ENCODE measurements around the gene TMEM255B. TPM values are rescaled to one million over a fixed set of nuclear protein-coding genes. Genes with fewer than 3 reads are reported as not detected.

The TMEM255B gene
- total RNA-seq, 1 donor from 2014 or later: 8.4 TPM

- no peak overlapping the region for H3K4me3 Mint-ChIP-seq (ENCODE audit: unreplicated experiment)
- H3K4me1 ChIP-seq (ENCODE audit: insufficient read depth, low read length): peaks cover 9% of the 10 kb centered on the region
- FAIRE-seq (no peak), DNase-seq (ENCODE audit: low read depth) (no peak)
- H3K36me3 ChIP-seq (ENCODE audit: insufficient read depth, low read length): no peaks in the 10 kb centered on the region
- no peak overlapping the region for H3K27ac Mint-ChIP-seq (ENCODE audit: unreplicated experiment)
- H3K4me3 ChIP-seq (ENCODE audit: insufficient read depth, low read depth, low read length): no peak overlapping the region
- no peak overlapping the region for H3K9ac ChIP-seq (ENCODE audit: low read length)
- no peak overlapping the region for H2AFZ ChIP-seq (ENCODE audit: low read depth, low read length)
- TF ChIP-seq CTCF (IDR thresholded peaks at IDR 0.05; ENCODE audit: insufficient read depth, low read depth, low read length) (no peak), EZH2 (IDR thresholded peaks at IDR 0.05; ENCODE audit: insufficient read depth, low read length) (no peak)
- no peaks in the 10 kb centered on the region for H4K20me1 ChIP-seq (ENCODE audit: insufficient read depth, low read length)
- no peak overlapping the region for H3K27ac ChIP-seq (ENCODE audit: low read depth, low read length)
- H3K9me3 ChIP-seq (ENCODE audit: insufficient read depth, low read depth, low read length): no peaks in the 10 kb centered on the region
- peaks cover 4% of the 10 kb centered on the region for H3K36me3 Mint-ChIP-seq (ENCODE audit: low read depth, unreplicated experiment)
- peaks cover 44% of the 10 kb centered on the region for H3K27me3 ChIP-seq (ENCODE audit: insufficient read depth, low read length)
- no peak overlapping the region for H3K4me2 ChIP-seq (ENCODE audit: low read length)
- H3K79me2 ChIP-seq (ENCODE audit: insufficient read depth, low read length): no peaks in the 10 kb centered on the region
- H3K9me3 Mint-ChIP-seq (ENCODE audit: unreplicated experiment): peaks cover 2% of the 10 kb centered on the region
- H3K4me1 Mint-ChIP-seq (ENCODE audit: low read depth, unreplicated experiment): peaks cover 8% of the 10 kb centered on the region
- H3K27me3 Mint-ChIP-seq (ENCODE audit: low read depth, unreplicated experiment): peaks cover 45% of the 10 kb centered on the region
Measured at GRCh38 chr13:113762075-113762474, 3.0 kb downstream of the TMEM255B start.

- Mint-ChIP-seq H3K27me3 (ENCODE audit: low read depth, unreplicated experiment) (peaks cover 45% of the 10 kb centered on the region), H3K9me3 (ENCODE audit: unreplicated experiment) (peaks cover 2% of the 10 kb centered on the region), H3K36me3 (ENCODE audit: low read depth, unreplicated experiment) (peaks cover 4% of the 10 kb centered on the region), H3K27ac (ENCODE audit: unreplicated experiment) (no peak overlapping the region), H3K4me3 (ENCODE audit: unreplicated experiment) (no peak overlapping the region), H3K4me1 (ENCODE audit: low read depth, unreplicated experiment) (peaks cover 8% of the 10 kb centered on the region)
- Histone ChIP-seq H2AFZ (ENCODE audit: low read depth, low read length) (no peak overlapping the region), H3K4me2 (ENCODE audit: low read length) (no peak overlapping the region), H3K4me3 (ENCODE audit: insufficient read depth, low read depth, low read length) (no peak overlapping the region), H3K36me3 (ENCODE audit: insufficient read depth, low read length) (no peaks in the 10 kb centered on the region), H3K9me3 (ENCODE audit: insufficient read depth, low read depth, low read length) (no peaks in the 10 kb centered on the region), H3K9ac (ENCODE audit: low read length) (no peak overlapping the region), H3K27ac (ENCODE audit: low read depth, low read length) (no peak overlapping the region), H4K20me1 (ENCODE audit: insufficient read depth, low read length) (no peaks in the 10 kb centered on the region), H3K27me3 (ENCODE audit: insufficient read depth, low read length) (peaks cover 44% of the 10 kb centered on the region), H3K79me2 (ENCODE audit: insufficient read depth, low read length) (no peaks in the 10 kb centered on the region), H3K4me1 (ENCODE audit: insufficient read depth, low read length) (peaks cover 9% of the 10 kb centered on the region)
- no peak for TF ChIP-seq EZH2 (IDR thresholded peaks at IDR 0.05; ENCODE audit: insufficient read depth, low read length)
- no peak for TF ChIP-seq CTCF (IDR thresholded peaks at IDR 0.05; ENCODE audit: insufficient read depth, low read depth, low read length)
- DNase-seq (ENCODE audit: low read depth) (no peak), FAIRE-seq (no peak)
Measured at GRCh38 chr13:113762538-113762937, 3.5 kb downstream of the TMEM255B start.

GRCh38 chr13:113763254-113763653 lies 4.2 kb downstream of the TMEM255B start:
- Histone ChIP-seq H2AFZ (ENCODE audit: low read depth, low read length) (no peak overlapping the region), H4K20me1 (ENCODE audit: insufficient read depth, low read length) (no peaks in the 10 kb centered on the region), H3K9ac (ENCODE audit: low read length) (no peak overlapping the region), H3K9me3 (ENCODE audit: insufficient read depth, low read depth, low read length) (no peaks in the 10 kb centered on the region), H3K4me1 (ENCODE audit: insufficient read depth, low read length) (peaks cover 9% of the 10 kb centered on the region), H3K4me3 (ENCODE audit: insufficient read depth, low read depth, low read length) (no peak overlapping the region), H3K27me3 (ENCODE audit: insufficient read depth, low read length) (peaks cover 39% of the 10 kb centered on the region), H3K79me2 (ENCODE audit: insufficient read depth, low read length) (no peaks in the 10 kb centered on the region), H3K27ac (ENCODE audit: low read depth, low read length) (no peak overlapping the region), H3K36me3 (ENCODE audit: insufficient read depth, low read length) (no peaks in the 10 kb centered on the region), H3K4me2 (ENCODE audit: low read length) (no peak overlapping the region)
- Mint-ChIP-seq H3K4me3 (ENCODE audit: unreplicated experiment) (no peak overlapping the region), H3K9me3 (ENCODE audit: unreplicated experiment) (peaks cover 2% of the 10 kb centered on the region), H3K27me3 (ENCODE audit: low read depth, unreplicated experiment) (peaks cover 46% of the 10 kb centered on the region), H3K27ac (ENCODE audit: unreplicated experiment) (no peak overlapping the region), H3K4me1 (ENCODE audit: low read depth, unreplicated experiment) (peaks cover 8% of the 10 kb centered on the region), H3K36me3 (ENCODE audit: low read depth, unreplicated experiment) (peaks cover 4% of the 10 kb centered on the region)
- TF ChIP-seq CTCF (IDR thresholded peaks at IDR 0.05; ENCODE audit: insufficient read depth, low read depth, low read length): no peak
- no peak for TF ChIP-seq EZH2 (IDR thresholded peaks at IDR 0.05; ENCODE audit: insufficient read depth, low read length)
- FAIRE-seq: no peak
- DNase-seq (ENCODE audit: low read depth): no peak
